Renal cortical epithelial cell (primary cell): ENCODE results near the gene ATP5F1E. TPM values are rescaled to one million over a fixed set of nuclear protein-coding genes. Genes with fewer than 3 reads are reported as not detected.
"Not testable (repeated sequence)": the region's sequence is repeated elsewhere in the genome, so short reads cannot be mapped to it uniquely, and the experiment has no call there.

Experiments
- DNase-seq: peaks from one replicate; pipeline ENCODE4 v3.0.0-alpha.2; 2011; ENCODE audit warnings: low read depth
- total RNA-seq: library from RNA; depleted of rRNA; stranded (reverse); fragments of >200 nt; gene quantifications from 2 replicates; pipeline ENCODE4 v1.2.3, GENCODE V29; 2014

ATP5F1E gene
- total RNA-seq, 1 donor from 2014 or later = 22.2 TPM

DNA sequence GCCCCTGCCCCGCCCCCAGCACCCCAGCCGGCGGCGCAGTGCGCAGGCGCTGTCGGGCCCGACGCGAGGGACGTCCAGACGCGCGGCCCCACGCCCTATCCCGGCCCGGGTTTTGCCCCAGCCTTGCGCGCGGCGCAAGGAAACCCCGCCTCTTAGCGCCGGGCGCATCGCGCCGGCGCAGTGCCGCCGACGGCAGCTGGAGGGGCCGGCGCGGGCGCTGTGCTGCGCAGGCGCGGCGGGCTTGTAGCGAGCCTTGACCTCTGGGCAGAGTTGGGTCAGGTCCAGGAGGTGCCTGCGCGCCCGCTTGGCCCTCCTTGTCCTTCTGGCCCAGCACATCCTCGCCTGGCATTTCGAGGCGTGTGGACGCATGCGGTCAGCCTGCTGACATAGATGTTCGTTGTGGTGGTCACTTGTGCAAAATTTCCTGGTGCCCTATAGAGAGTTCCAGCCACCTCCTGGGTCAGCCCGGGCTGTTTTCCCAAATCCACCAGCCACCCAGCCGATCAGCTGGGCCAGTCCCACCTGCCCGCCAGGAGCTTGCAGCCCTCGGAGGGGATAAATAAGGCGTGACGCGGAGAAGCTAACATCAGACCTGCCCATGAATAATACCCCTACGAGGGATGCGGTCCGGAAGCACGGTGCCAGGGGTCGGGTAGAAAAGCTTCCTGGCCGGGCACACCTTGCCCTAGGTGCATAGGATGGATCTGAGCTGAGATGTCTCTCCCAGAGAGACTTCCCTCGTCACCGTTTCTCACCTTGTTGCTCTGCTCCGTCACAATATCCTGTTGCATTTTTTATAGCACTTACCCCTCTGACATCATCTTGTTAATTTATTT, 10.9 kb upstream of the ATP5F1E start:
- peak; percentile 64 for DNase-seq

GRCh38 chr20:59042151-59042795, 10.1 kb upstream of the ATP5F1E start, which contains the start of gene PRELID3B:
Gene PRELID3B, minus strand, starts transcription at chr20:59042786. Its CDS starts 56 bp downstream, at chr20:59042730.
- DNase-seq = no peak

GRCh38 chr20:59041487-59041886, 9.4 kb upstream of the ATP5F1E start:
- DNase-seq = not testable (repeated sequence)

GRCh38 chr20:59040667-59041066, 8.5 kb upstream of the ATP5F1E start:
- no peak for DNase-seq

DNA sequence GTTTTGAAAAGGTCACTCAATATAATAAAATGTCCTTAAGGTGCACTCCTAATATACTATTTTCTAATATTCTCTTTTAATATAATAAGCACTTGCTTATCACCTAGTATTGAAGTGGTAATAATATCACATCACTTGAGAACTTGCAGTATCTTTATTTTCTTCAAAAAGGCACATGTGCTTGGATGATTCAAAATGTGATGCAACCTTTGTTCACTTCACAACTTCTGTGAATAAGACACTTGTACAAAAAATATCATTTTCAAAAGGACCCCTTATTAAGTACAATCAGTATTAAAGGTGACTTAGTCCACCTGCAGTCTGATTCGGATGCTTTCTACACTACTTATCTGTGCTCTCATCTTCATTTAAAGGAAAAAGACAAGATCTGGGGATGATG, 7.1 kb upstream of the ATP5F1E start:
- DNase-seq = no peak

- DNase-seq = no peak
Measured at GRCh38 chr20:59037386-59037785, 5.3 kb upstream of the ATP5F1E start.

DNA sequence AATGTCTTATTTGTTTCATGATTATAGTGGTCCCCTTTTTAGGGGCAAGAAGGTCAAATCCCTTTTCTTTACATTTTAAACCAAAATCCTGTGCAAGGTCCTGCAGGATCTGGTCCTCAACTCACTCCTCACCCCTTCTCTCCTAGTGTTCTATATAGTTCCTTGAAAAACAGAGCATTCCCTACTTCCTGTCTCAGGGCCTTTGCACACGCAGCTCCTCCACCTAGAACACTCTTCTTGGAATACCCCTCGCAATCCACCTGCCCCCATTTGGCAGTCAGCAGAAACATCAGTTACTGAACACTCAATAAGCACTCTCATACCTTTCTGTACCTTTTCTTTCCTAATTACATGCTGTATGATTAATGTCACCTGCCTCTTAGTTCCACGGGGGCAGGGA, 3.2 kb upstream of the ATP5F1E start:
- DNase-seq = no peak

- DNase-seq = no peak
Measured at GRCh38 chr20:59033616-59034165, 1.6 kb upstream of the ATP5F1E start.

DNA sequence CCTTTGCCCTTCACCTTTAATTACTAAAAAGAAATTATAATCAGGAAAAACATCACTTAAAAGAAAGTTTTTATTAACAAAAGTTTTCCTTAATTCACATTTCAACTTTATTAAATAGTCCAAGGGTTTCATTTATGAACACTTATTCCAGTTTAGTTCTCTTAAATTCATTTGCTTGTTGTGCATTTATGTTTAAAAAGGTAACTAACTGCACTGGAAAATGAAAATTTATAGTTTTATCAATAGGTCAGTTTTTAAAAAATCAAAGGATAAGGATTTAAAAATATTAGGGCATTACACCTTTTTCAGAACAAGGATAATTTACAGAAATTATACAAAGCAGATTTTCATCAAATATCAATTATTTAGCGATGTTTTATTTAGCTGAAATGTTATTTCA, 958 bp upstream of the ATP5F1E start:
- no peak for DNase-seq

GRCh38 chr20:59032713-59033059, 551 bp upstream of the ATP5F1E start:
- no peak for DNase-seq

- DNase-seq = no peak
Measured at GRCh38 chr20:59031564-59032022, 542 bp downstream of the ATP5F1E start.

- DNase-seq = no peak
Measured at GRCh38 chr20:59030911-59031563, 1.1 kb downstream of the ATP5F1E start.

GRCh38 chr20:59028812-59029211, 3.3 kb downstream of the ATP5F1E start:
- DNase-seq = peak; percentile 37

DNA sequence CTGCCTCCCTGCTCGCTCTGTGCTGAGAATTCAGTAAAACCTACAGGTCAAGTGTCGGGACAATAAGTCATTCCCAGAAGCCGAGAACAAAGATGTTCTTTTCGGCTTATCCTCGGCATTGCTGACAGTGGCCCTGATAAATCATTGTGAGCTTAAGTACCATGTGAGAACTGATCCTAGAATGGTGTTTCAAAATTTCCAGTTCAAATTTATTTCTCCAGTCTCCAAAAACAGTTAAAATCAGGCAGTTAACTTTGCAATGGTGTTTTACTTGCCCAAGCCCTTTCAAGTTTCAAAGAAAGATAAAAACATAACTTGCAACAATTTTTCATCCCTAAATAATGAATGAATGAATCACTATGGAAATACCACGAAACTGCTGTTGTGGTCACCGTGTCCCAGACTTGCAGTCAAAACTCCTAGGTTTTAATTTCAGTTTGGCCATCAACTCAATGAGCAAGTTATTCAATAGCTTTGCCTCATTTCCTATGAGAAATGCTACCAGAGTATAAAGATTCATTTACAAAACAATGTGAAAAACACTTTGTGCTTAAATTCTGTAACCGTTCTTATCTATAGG, 4.3 kb downstream of the ATP5F1E start:
- peak; percentile 38 for DNase-seq

- no peak for DNase-seq
Measured at GRCh38 chr20:59026904-59027740, 5.0 kb downstream of the ATP5F1E start.

DNA sequence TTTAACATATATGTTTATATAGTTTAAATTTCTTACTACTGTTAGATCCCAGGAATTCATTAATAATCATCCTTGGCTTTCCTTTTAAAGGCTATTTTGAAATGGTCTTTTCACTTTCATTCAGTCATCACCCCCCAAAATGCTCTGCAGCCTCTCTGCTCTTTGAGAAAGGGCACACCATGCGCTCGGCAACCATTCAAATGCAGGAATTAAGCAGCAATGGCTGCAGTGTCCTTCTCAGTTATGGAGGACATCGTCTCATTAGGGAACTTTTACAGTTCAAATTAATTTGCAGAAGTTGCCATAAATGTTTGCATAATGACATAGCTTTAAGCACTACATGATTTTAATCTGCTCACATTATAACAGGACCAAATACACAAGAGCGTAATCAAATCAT, 6.6 kb downstream of the ATP5F1E start:
- no peak for DNase-seq

DNA sequence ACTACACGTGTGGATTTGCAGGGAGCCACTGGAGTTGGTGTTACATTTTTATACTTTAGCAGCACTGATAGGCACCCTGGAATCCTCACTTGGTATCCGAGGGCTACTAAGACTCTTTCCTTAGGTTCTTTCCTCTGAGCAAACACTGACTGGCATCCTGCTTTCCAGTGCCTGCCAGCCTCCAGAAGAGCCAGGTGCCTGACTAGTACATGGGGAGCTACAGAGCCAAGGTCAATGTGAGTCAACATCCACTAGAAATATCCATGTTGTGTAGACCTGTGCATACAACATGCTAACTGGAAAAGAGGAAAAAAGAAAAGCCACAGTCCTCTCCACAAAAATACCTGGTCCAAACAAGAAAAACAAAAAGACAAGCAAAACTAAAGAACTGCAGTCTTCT, 7.0 kb downstream of the ATP5F1E start:
- no peak for DNase-seq

DNA sequence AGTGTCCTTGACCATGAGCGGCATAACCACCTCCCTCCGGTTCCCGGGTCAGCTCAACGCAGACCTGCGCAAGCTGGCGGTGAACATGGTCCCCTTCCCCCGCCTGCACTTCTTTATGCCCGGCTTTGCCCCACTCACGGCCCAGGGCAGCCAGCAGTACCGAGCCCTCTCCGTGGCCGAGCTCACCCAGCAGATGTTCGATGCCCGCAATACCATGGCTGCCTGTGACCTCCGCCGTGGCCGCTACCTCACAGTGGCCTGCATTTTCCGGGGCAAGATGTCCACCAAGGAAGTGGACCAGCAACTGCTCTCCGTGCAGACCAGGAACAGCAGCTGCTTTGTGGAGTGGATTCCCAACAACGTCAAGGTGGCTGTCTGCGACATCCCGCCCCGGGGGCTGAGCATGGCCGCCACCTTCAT, 8.0 kb downstream of the ATP5F1E start:
- DNase-seq = no peak

DNA sequence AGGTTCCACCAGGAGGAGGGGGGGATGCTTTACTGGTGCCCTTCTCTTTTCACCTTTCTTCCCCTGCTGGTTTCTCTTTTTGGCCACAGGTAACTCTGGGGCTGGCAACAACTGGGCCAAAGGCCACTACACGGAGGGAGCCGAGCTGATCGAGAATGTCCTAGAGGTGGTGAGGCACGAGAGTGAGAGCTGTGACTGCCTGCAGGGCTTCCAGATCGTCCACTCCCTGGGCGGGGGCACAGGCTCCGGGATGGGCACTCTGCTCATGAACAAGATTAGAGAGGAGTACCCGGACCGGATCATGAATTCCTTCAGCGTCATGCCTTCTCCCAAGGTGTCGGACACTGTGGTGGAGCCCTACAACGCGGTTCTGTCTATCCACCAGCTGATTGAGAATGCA, 8.5 kb downstream of the ATP5F1E start:
- DNase-seq = no peak

GRCh38 chr20:59022754-59023153, 9.4 kb downstream of the ATP5F1E start:
- no peak for DNase-seq

GRCh38 chr20:59020938-59021551, 11.1 kb downstream of the ATP5F1E start:
- peak; percentile 66 for DNase-seq
